GM13976 (cell line): Measurements from ENCODE around the gene KRT1.

Experiments used
- DNase-seq: peaks from one replicate; pipeline ENCODE4 v3.0.0; 2012; ENCODE audit warnings: low spot score
- in situ Hi-C: fragments of 300-500 bp; cut with MboI; formaldehyde crosslinking; loops from one replicate; pipeline ENCODE4 v1.12.0; 2022; ENCODE audit warnings: low sequenced_read_pairs, mixed read lengths, inconsistent platforms; ENCODE audit not compliant: unreplicated experiment
- TF ChIP-seq, protein P1 (sequence below): IDR thresholded peaks from 2 replicates; pipeline ENCODE4 v1.5.1; 2012; ENCODE audit warnings: borderline replicate concordance, mild to moderate bottlenecking; ENCODE audit not compliant: insufficient read depth; ENCODE audit errors: extremely low read depth, missing control alignments, control extremely low read depth

The KRT1 gene

GRCh38 chr12:52694151-52694550 lies 13.9 kb upstream of the KRT1 start:
- in situ Hi-C loops = no loop called here
- TF ChIP-seq, protein P1, sequence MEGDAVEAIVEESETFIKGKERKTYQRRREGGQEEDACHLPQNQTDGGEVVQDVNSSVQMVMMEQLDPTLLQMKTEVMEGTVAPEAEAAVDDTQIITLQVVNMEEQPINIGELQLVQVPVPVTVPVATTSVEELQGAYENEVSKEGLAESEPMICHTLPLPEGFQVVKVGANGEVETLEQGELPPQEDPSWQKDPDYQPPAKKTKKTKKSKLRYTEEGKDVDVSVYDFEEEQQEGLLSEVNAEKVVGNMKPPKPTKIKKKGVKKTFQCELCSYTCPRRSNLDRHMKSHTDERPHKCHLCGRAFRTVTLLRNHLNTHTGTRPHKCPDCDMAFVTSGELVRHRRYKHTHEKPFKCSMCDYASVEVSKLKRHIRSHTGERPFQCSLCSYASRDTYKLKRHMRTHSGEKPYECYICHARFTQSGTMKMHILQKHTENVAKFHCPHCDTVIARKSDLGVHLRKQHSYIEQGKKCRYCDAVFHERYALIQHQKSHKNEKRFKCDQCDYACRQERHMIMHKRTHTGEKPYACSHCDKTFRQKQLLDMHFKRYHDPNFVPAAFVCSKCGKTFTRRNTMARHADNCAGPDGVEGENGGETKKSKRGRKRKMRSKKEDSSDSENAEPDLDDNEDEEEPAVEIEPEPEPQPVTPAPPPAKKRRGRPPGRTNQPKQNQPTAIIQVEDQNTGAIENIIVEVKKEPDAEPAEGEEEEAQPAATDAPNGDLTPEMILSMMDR = no peak
- DNase-seq = no peak

GRCh38 chr12:52693261-52693660 lies 13.1 kb upstream of the KRT1 start:
- no peak for DNase-seq
- TF ChIP-seq, protein P1 = no peak
- in situ Hi-C loops = no loop called here

DNA sequence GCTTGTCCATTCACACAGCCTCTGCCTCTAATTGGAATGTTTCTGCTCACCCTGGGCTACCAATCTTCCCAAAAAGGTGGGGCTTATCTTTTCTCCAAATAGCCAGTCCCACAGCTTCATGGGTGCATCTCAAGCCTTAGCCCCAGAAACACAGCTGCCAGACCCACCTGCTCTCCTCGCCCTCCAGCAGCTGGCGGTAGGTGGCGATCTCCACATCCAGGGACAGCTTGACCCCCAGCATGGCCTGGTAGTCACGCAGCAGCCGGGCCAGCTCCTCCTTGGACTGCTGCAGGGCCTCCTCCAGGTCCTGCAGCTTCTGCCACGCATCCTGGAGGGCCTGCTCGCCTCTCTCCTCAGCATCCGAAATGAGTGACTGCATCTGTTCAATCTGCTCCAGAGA lies 12.0 kb upstream of the KRT1 start:
- no peak for DNase-seq
- TF ChIP-seq, protein P1 = no peak
- in situ Hi-C loops = no loop called here

GRCh38 chr12:52691841-52692150 lies 11.6 kb upstream of the KRT1 start:
- TF ChIP-seq, protein P1 = no peak
- DNase-seq = no peak
- in situ Hi-C loops = no loop called here

DNA sequence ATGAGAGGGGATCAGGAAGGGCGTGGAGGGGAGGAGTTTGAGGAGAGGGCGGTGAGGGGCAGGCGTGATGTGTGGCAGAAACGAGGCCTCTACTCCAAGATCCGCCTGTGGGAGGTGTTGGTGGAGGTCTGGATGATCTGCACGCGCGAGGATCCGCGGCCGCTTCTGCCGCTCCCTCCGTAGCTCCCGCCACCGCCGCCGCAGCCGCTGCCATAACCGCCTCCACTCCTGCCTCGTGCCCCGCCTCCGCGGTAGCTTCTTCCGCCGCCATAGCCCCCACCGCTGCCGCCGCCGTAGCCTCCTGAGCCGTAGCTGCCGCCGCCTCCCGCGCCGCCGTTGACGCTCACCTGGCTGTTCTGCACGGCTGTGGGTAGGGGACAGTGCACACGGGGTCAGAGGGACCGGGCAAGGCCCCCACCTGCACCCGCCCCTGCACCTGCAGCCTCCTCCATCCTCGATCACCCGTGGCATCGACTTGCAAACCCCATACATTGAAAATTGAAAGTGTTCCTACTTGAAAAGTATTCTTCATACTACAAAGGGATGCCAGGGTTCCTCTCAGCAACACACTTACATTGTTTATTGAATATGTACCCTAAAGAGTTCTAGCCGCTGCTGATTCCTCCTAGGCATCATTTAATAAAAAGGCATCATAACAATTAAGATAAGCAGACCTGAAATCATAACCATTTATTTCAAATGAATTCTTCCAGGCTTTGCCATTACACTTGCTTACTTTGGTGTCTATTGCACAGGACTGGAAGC lies 11.1 kb upstream of the KRT1 start:
- TF ChIP-seq, protein P1 = no peak
- DNase-seq = no peak
- in situ Hi-C loops = no loop called here

DNA sequence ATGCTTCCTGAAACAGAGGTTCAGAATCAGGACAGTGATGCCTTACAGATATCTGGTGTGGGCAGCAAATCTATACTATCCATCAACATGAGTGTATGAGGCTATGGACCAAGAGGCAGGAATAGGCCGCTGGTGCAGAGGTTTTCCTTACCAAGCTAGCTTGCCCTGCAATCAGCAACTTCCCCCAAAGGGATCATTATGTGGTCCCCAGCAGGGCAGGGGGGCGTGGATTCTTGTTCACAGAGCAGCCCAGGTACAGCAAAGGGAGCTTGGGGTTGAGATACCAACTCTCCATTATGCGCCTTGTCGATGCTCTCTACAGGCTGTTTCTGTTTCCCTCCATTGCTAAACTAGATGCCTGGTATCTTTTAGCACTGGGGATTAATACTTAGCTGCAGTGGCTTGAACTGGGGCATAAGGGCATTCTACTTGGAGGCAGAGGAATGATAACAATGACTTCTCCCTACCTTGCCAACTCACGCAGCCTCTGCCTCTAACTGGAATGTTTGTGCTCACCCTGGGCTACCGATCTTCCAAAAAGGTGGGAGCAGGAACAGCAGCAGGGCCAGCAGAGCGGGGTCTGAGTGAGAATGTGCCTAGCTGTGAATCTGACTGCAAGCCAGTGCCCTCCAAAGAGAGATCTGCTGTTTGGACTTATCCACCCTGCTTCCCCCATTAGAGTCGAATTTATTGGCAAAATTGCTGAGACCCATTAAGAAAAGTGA lies 10.3 kb upstream of the KRT1 start:
- no peak for DNase-seq
- in situ Hi-C loops = no loop called here
- TF ChIP-seq, protein P1 = no peak
